Activated CD8-positive, alpha-beta T cell treated with anti-CD3 and anti-CD28 coated beads, Interleukin-2, amount 10 ng/mL, durations not matched to agents 7 days and 5 days (primary cell): Measurements from ENCODE around the gene ABCC11. TPM values are rescaled to one million over a fixed set of nuclear protein-coding genes. Genes with fewer than 3 reads are reported as not detected.

ENCODE experiments used
- ATAC-seq: fragments of 150-1000 bp; cut with Tn5 transposase; one replicate; pipeline ENCODE4 v1.10.0; 2021; ENCODE audit warnings: moderate library complexity
- CTCF ChIA-PET: fragments of 350-600 bp; sonication (Branson Sonifier 250); formaldehyde crosslinking; loops from one replicate; lab custom pipeline; 2021; ENCODE audit warnings: antibody characterized with exemption; lab: Charles Lee
- POLR2A ChIA-PET: fragments of 350-600 bp; sonication (Branson Sonifier 250); formaldehyde crosslinking; loops from one replicate; lab custom pipeline; 2021; ENCODE audit warnings: antibody characterized with exemption; lab: Charles Lee
- DNase-seq: peaks from one replicate; pipeline ENCODE4 v3.0.0-alpha.2; 2020
- H3K27ac Mint-ChIP-seq: one replicate; pipeline ENCODE4 v1.8.0; 2021; ENCODE audit warnings: mild to moderate bottlenecking, mixed read lengths
- H3K27me3 Mint-ChIP-seq: one replicate; pipeline ENCODE4 v1.8.0; 2021; ENCODE audit warnings: low read depth, mixed read lengths
- H3K36me3 Mint-ChIP-seq: one replicate; pipeline ENCODE4 v1.8.0; 2021; ENCODE audit warnings: low read depth, mixed read lengths
- H3K4me1 Mint-ChIP-seq: one replicate; pipeline ENCODE4 v1.8.0; 2021; ENCODE audit warnings: low read depth, mixed read lengths
- H3K4me3 Mint-ChIP-seq: one replicate; pipeline ENCODE4 v1.8.0; 2021; ENCODE audit warnings: mild to moderate bottlenecking, mixed read lengths
- H3K9me3 Mint-ChIP-seq: one replicate; pipeline ENCODE4 v1.8.0; 2022; ENCODE audit warnings: mixed read lengths; ENCODE audit not compliant: insufficient read depth
- total RNA-seq, 2 experiments: library from RNA; stranded (reverse); gene quantifications; one replicate each; pipeline ENCODE4 v1.2.3, GENCODE V29; 2021

Gene ABCC11
- total RNA-seq, 2 experiments from 2014 or later: not detected

GRCh38 chr16:48123104-48123788 is 124.1 kb downstream of the ABCC11 start:
- no peaks in the 10 kb centered on the region for H3K9me3 Mint-ChIP-seq
- H3K27me3 Mint-ChIP-seq: no peaks in the 10 kb centered on the region
- H3K4me1 Mint-ChIP-seq: no peaks in the 10 kb centered on the region
- no peaks in the 10 kb centered on the region for H3K36me3 Mint-ChIP-seq
- POLR2A ChIA-PET: interaction anchor here (0.7 kb wide), 1 partner anchor 14 kb away, joined by 4 read pairs; no protein-coding TSS in a partner anchor
- ATAC-seq: no peak
- H3K4me3 Mint-ChIP-seq: no peak overlapping the region
- peak; percentile 20 for DNase-seq
- CTCF ChIA-PET: interaction anchor here (0.8 kb wide), 1 partner anchor 42 kb away, joined by 3 read pairs; no protein-coding TSS in a partner anchor
- no peak overlapping the region for H3K27ac Mint-ChIP-seq

- Mint-ChIP-seq H3K27me3 (no peaks in the 10 kb centered on the region), H3K27ac (no peak overlapping the region), H3K36me3 (no peaks in the 10 kb centered on the region), H3K4me1 (no peaks in the 10 kb centered on the region), H3K4me3 (no peak overlapping the region), H3K9me3 (no peaks in the 10 kb centered on the region)
- ATAC-seq: no peak
- ChIA-PET POLR2A (no interaction called here), CTCF (no interaction called here)
- no peak for DNase-seq
Measured at GRCh38 chr16:48121276-48121675, 126.1 kb downstream of the ABCC11 start.

GRCh38 chr16:48118841-48119240 is 128.5 kb downstream of the ABCC11 start:
- CTCF ChIA-PET: no interaction called here
- no peak for DNase-seq
- Mint-ChIP-seq H3K4me1 (no peaks in the 10 kb centered on the region), H3K9me3 (no peaks in the 10 kb centered on the region), H3K4me3 (no peak overlapping the region), H3K27ac (no peak overlapping the region), H3K36me3 (no peaks in the 10 kb centered on the region), H3K27me3 (no peaks in the 10 kb centered on the region)
- ATAC-seq: no peak
- POLR2A ChIA-PET: no interaction called here

GRCh38 chr16:48117217-48118105 is 129.9 kb downstream of the ABCC11 start:
- no peaks in the 10 kb centered on the region for H3K4me1 Mint-ChIP-seq
- no peaks in the 10 kb centered on the region for H3K27me3 Mint-ChIP-seq
- H3K27ac Mint-ChIP-seq: no peak overlapping the region
- POLR2A ChIA-PET: no interaction called here
- H3K36me3 Mint-ChIP-seq: no peaks in the 10 kb centered on the region
- peak; percentile 62 for DNase-seq
- H3K4me3 Mint-ChIP-seq: no peak overlapping the region
- peak; percentile 88 for ATAC-seq
- H3K9me3 Mint-ChIP-seq: no peaks in the 10 kb centered on the region
- CTCF ChIA-PET: interaction anchor here (0.8 kb wide), 2 partner anchors 20 to 975 kb away, joined by 3 to 4 read pairs; no protein-coding TSS in a partner anchor

Other genes starting within 250 kb of the ABCC11 start
- gene ABCC12, start 91.5 kb downstream of the ABCC11 start, total RNA-seq: not detected
- gene LONP2, start 3.2 kb downstream of the ABCC11 start, total RNA-seq: 10 to 100 TPM; 54.2 to 54.5 TPM
- 10 to 100 TPM; 14.9 to 15.6 TPM for gene SIAH1, start 137.9 kb upstream of the ABCC11 start, total RNA-seq